ENCODE data around the gene SEMA3E.
"Not testable (repeated sequence)": the region's sequence is repeated elsewhere in the genome, so short reads cannot be mapped to it uniquely, and the experiment has no call there.

SEMA3E gene
- total RNA-seq = 0 to 0.07 reads per million in 2 donors

DNA sequence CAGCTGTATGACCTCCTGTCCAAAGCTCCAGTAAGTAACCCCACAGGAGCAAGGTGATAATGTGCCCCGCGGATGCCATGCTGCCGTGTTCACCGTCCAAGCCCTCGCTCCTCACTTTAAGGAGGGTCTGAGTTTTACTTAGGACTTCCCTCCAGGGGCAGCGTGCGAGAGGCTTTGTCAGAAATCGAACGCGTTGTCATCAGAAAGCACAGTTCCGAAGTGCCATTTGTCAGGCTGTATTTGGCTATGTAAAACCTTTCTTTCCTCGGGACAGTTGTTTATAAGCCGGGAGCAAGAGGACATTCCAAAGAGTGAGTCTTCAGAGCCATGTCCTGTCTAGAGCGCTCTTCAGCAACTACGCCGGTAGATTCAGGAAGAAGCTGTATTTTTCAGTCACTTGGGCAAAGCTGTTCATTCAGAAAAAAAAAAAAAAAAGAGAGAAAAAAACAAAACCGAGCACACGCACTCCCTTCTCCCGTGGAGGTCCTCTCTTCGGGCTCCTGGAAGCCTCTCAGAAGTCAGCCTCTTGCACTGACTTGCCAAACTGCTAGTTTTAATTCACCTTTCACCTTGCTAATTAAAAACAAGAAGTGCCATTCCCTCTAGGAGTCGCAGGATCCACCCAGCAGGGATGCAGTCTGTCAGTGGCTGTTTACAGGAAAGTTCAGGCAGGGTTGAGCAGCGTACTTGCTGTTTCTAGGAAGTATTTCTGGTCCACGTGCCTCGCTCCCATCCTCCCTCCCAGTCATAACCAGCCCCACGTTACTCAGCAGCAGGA is at the start of gene SEMA3E:
Gene SEMA3E (minus strand): TSS at position 676 of the 778 bp plus-strand sequence.
- no peak for DNase-seq

DNA sequence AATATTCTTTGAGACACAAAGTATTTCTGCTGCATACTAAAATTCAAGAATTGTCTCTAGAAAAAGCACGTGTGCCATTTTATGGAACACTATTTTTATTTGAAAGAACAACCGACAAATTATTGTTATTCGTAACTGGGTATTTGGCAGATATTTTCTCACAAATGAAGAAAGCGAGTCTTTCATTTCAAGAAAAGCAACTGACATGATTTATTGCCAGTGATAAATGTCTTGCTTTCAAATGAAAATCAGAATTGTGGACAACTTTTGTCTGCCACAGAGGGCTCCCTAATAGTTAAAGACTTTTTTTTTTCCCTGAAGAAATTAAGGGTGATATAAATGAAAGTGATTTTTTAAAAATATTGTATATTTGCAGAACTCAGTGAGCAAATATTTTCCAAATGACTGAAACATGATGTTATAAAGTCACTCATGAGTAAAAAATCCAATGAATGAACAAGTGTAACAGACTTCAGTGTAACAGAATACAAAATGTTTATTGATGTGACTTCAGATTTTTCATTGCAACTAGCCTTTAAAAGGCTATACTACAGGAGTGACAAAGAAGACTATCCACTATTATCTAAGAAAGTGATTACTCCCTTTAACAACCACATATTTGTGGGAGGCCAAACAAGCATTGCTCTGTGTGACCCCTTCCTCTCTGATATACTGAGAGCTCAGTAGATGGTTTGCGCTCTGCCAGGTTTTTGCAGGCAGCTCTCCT is 49.0 kb upstream of the SEMA3E start:
- no peak for DNase-seq

DNA sequence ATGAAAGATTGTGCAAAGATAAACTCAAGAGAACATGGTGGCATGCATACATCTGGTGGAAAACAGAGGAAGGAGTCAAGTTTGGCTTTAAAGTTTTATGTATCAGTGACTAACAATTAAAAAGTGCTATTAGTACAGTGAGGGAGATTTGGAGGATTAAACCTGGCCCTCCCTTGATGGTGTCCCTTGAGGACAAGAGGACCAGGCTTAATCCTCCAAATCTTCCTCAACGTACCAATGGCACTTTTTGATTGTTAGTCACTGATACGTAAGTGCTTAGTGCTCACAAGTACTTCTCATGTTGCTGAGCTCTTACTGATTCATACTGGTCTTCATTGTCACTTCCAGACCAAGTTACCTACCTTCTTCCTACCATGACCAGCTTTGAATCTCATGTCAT is 47.2 kb upstream of the SEMA3E start:
- DNase-seq = no peak

DNA sequence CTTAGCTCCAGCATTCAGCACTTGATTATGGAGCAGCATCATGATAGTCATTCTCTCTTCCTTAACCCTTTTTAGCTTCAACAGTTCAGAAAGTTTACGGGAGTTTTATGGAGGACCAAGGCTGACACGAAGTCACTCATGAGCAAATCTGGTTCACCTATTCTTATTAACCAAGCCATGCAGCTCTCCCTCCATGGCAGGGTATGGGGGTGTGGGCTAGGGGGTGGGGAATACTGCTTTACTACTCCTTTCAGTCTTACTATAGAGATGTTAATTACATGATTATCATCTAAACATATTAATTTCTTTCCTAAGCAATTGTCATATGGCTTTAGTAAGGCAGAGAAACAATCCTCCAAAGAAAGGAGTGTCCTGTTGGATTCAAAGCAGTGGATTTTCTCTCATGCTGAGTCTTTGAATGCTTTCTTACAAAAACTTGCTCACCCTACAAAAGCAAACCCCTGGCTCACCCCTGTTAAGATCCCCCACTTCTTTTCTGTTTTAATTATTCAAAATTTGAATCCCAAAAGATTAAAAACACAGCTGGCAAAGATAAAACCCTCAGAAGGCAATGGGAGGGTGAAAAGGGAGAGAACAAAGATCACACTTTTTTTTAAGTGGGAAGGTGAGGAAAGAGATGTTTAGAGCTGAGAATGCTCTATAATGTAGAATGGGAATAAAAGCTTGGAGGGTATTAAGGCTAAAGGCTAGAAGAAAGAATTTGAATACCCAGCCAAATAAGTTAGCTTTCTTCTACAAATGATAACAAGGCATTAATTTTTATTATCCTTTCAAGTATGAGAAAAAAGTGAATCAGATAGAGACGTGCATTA is 46.4 kb upstream of the SEMA3E start:
- no peak for DNase-seq

DNA sequence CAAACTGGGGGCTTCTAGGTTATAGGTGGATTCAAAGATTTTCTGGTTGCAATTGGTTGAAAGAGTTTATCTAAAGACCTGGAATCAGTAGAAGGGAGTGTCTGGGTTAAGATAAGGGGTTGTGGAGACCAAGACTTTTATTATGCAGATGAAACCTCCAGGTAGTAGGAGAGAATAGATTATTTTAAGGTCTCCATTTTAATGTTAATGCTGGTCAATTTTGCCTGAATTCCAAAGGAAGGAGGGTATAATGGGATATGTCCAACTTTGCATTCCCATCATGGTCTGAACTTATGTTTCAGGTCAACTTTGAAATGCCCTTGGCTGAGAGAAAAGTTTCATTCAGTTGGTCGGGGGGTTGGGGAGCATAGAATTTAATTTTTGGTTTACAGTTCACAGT is 44.3 kb upstream of the SEMA3E start:
- no peak for DNase-seq

DNA sequence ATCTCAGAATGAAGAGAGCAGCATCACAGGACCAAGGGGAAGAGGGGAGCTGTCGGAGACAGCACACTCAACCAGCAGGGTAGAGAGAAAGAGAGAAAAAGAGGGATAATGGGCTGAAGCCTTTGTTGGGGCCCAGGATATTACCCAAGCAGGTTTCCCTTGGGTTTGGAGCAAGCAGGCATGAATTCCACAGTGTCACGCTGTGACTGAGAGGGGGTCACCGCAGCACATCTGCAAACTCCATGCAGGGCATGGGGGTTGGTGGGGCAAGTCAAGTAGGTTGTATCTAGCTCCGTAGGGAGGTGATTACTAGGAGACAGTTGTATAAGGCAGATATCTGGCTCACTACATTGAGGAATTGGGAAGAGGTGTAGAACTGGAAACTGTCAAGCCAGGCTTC is 42.2 kb upstream of the SEMA3E start:
- DNase-seq = no peak

DNA sequence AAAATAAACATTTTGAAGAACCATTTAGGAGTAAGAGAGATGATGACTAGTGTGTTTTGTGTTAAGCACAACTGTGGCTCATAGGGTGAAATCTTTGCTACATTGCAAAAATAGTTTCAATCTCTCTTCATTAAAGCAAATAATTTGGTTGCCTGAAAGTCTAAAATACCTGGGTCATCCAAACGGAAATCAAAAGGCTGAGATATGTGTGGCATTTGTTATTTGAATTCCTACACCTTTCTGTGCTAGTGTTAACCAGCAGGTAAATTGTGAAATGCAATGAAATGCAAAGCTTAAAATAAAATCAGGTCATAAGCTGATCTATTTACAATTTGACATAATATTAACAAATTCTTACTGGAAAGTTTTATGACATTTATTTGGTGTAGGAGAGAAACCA is 40.9 kb upstream of the SEMA3E start:
- no peak for DNase-seq

DNA sequence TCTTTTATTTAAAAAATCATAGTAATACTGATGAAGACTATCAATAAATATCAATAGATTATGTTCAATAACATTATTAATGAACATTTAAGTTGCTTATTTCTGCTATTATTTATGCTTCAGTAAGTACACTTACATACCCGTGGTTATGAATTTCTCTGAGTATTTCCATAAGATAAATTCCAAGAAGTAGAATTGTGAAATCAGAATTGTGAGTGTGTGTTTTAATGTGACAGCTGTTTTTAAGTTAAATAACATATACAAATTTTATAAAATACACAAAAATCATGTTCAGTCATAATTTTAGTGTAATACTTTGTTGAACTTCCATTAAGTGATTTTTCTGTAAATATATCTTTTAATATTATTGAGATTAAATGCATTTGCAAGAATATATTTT is 37.5 kb upstream of the SEMA3E start:
- no peak for DNase-seq

DNA sequence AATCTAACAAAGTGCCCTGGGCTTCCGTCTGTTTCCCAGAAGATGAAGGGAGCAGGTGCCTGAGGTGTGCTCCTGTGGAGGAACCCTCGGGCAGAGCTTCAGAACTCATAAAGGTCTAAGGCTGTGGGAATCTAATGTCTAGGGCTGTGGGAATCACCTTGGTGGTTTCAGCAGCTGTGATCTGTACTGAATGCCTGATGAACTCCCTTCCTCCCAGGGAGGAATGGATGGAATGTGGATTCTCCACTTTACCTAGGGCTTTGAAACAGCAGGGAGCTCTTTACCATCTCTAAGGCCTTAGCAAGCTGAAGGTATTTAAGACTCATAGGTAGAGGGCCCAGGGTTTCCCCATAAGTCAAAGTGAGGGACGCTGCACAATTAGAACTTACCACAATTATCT is 36.0 kb upstream of the SEMA3E start:
- no peak for DNase-seq

DNA sequence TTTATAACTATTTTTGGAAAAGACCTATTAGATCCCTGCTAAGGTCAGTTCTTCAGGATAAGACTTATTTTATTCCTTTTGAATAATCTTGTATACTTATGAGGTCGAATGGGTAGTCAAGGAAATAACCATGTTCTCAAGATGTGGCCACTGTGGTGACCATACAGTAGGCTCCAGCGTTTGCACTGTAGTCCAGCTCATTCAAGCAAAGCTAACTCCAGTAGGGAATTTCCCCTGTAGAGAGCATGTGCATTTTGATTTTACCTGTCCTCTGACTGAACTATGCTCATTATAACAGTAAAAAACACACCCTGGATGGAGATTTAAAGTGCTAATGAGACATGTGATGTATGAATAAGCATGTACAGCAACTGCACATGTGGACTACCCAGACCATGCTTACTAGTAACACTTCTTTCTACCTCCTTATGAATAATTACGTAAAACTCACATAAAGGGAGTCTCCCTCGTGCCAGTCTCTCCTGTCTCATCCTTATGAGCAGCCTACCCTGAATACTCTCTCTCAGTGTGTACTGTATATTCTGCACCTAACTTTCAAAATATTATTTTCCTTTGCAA is 32.4 kb upstream of the SEMA3E start:
- no peak for DNase-seq

DNA sequence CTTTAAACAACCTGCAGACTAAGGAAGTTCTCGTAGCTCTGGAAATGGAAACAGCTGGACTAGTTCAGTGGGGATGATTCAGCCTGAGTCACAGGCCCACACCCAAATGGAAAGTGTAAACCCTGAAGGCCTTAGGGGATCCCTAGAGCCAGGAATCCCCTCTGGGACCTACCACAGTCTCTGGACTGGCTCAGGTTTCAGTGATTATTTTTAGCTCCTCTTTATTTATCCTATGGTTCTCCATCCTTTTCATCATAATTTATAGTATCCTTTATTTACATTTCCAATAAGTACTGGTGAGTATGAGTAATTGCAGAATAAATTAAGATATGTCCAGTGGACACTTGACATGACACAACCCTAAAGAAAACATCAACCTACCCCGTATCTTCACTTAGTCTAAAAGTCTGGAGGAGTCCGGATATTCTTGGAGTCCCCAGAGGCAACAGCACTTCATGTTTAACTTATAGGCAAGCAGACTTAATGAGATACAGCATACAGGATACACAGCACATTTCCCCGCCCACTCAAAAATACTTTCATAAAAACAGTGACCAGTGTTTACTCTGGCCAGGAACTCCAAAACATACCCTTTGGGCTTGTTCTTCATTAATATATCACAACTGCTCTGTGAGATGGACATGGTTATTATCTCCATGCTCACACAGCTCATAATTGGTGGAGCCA is 28.4 kb upstream of the SEMA3E start:
- no peak for DNase-seq

DNA sequence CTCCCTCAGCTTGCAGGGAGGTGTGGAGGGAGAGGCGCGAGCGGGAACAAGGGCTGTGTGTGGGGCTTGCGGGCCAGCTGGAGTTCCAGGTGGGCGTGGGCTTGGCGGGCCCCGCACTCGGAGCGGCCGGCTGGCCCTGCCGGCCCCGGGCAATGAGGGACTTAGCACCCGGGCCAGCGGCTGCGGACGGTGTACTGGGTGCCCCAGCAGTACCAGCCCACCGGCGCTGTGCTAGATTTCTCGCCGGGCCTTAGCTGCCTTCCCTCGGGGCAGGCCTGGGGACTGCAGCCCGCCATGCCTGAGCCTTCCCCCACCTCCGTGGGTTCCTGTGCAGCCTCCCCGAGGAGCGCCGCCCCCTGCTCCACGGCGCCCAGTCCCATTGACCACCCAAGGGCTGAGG is 24.4 kb upstream of the SEMA3E start:
- DNase-seq = not testable (repeated sequence)

DNA sequence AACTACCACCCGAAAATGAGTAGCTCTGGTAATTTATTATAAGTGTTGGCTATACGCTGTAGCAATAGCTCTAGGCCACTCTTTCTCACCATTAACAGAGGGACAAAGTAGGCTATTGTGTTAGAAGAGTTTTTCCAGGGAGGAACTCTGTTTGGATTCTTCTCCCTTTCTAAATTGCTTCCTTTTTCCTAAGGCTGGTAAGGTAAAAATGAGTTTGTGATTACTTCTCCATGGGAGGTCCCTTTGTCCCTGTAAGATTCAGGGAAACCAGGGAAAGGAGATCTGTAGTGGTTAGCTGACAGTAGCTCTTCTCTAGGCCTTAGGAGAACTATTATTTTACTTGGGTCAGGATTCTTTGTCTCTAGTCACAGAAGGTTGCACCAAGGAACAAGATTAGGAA is 23.2 kb upstream of the SEMA3E start:
- DNase-seq = no peak

DNA sequence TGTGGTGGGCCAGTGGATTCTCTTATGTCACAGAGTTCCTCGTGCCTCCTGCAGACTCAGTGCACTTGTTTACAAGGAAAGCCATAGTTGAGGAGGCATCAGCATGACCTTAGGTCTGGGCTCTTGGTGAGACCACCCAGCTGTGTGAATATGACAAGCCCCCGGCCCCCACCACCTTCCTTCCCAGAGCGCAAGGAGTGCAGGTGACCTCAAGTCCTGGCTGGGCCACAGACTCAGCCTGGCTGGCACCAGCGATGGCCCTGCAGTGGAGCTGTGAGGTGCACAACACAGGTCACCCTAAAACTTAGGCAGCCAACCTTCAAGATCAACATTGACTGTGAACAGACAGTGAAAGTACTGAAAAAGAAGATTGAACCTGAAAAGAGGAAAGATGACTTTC is 14.2 kb upstream of the SEMA3E start:
- DNase-seq = no peak

DNA sequence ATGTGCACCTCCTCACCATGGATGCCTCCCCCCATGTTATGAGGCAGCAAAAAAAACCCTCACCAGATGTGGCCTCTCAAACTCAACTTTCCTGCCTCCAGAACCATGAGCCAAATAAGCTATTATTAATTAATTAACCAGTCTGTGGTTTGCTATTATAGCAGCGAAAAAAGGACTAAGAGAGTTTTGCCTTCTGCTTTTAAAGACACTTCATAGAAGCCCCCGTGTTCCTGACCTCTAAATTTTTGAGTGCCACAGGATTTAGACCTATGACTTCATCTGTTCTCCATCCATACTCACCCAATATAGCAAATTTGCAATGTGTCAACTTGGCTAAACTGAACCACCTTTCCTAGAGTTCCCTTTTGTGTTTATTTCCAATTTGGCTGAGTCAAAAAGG is 9.2 kb upstream of the SEMA3E start:
- DNase-seq = no peak

DNA sequence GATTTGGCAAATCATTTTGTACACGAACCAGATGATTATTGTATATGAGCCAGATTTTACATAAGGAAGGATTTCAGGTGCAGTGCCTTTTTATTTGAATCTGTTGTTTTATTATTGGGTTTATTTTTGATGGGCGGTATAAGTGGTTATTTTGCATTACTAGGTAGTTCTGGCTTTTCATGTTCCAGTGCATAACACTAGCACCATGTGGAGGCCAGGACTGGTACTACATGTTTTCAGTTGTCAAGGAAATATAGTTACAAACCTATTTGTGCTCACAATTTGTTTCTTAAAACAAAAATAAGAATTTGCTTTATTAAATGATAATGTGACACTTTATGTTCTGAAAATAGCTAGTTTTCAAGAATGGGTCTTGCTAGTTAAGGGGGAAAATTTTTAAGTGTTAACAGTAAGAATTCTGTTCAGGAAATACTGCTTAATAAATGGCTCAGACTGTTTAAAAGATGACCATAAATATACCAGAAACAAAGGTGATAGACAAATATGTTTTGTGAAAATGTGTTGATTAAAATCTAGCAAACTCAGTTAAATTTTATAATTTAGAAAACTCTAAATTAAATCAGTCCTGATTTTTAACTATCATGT is 7.1 kb upstream of the SEMA3E start:
- no peak for DNase-seq

DNA sequence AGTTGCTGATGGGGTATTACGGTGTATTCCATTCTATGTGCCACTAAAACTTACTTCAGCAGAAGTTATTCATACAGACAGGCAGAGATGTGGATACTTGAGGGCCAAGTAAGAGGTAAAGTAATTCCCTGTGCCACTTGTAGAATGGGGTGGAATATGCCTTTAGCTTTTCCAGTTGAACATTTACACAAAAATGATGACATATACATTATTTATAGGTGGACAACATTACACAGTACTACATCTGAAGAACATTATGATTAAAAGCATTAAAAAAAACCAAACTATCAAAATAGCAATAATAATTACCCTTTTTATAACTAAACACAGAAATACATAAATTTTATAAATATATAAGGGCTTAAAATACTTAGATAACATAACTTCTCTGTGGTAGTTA is 3.5 kb upstream of the SEMA3E start:
- DNase-seq = no peak

DNA sequence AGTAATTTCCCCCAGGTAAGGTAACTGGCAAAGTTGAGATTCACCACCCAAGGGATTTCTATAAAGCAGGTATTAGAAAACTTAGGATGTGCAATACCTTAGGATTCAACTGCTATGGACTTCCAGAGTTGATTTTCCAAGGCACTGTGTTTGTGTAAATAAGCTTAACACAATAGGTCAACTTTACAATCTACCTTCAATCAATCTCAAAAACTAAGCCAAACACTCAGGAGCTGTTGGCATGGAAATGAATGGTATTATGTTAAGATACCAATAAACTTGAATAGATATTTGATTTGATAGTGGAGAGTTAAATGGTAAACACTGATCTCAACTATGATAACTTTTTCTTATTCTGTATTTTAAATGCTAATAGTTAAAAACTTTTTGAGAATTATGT is 762 bp upstream of the SEMA3E start:
- DNase-seq = no peak

DNA sequence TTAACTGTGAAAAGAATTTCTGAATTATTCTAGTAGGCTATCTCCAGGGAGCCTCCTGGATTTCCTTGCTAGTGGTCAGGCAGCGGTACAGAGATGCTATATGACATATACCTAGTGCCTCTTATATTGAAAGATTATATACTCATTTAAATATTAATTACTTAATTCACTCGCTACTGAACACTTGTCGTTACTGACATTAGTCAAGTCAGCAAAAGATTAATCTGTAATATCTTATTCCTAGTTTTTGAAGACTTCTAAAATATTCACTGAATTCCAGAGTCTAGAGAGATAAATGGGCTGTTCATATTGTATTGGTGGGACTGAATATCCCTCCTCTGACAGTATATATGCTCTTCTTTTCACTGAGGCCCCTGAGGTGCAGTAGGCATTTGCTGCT is 2.9 kb downstream of the SEMA3E start:
- no peak for DNase-seq

DNA sequence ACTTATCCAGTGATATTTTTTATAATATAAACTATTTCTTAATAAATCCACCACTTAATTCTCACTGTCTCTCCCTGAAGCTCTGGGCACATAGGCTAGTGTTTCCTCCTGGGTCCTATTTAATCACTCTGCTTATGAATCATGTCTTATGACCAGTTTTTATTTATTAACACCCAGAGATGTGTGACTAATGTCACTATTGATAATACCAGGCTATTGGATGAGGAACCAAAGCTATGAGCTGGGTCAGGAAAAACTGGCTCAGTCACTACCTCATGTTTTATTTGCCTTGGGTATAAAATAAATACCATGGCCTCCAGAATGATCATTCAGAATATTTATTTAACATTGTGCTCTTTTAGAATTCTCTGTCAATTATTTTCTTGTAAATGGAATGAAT is 5.2 kb downstream of the SEMA3E start:
- no peak for DNase-seq

DNA sequence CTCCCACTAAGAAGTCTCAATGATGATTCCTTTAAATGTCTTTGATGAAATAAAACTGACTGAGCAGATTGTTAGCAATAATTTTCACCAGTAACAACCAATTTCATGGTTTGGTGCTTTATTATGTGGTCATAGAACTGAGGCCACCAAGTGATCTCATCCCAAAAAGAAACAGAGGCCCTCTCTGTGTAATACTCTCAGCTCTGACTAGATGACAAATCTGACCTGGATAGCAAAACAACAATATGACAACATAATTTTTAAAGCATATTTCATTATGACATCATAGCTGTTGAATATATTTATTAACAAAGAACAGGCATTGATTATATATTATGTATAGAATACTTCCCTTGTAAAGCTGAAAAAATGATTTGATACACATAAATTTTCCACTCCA is 5.9 kb downstream of the SEMA3E start:
- DNase-seq = no peak
